SK-N-SH (cell line): ENCODE results near the gene SFXN5. TPM values are rescaled to one million over a fixed set of nuclear protein-coding genes. Genes with fewer than 3 reads are reported as not detected.

Source experiments
- CHD2 ChIP-seq: fragments of 150-350 bp; IDR thresholded peaks from 2 replicates; pipeline ENCODE4 v1.6.1; 2018; ENCODE audit warnings: low read length; ENCODE audit not compliant: partially characterized antibody
- ELF1 ChIP-seq: IDR thresholded peaks from 2 replicates; pipeline ENCODE4 v1.4.0; 2012
- EZH2phosphoT487 ChIP-seq: fragments of 200-600 bp; sonication (generic); IDR thresholded peaks from 2 replicates; pipeline ENCODE4 v1.6.1; 2017; ENCODE audit warnings: low read depth, mixed run types, mild to moderate bottlenecking, antibody characterized with exemption, moderate library complexity, borderline replicate concordance
- FOSL2 ChIP-seq: IDR thresholded peaks from 2 replicates; pipeline ENCODE4 v1.4.0; 2012; ENCODE audit warnings: low read depth, mild to moderate bottlenecking, moderate library complexity, borderline replicate concordance
- FOXJ3 ChIP-seq: sonication (generic); formaldehyde crosslinking; IDR thresholded peaks from 2 replicates; pipeline ENCODE4 v1.5.1; 2020; ENCODE audit warnings: mild to moderate bottlenecking, missing genetic modification reagents
- FOXM1 ChIP-seq: IDR thresholded peaks from 2 replicates; pipeline ENCODE4 v1.4.0; 2012; ENCODE audit warnings: low read depth, mild to moderate bottlenecking
- GABPA ChIP-seq: IDR thresholded peaks from 2 replicates; pipeline ENCODE4 v1.4.0; 2012; ENCODE audit warnings: low read depth, mild to moderate bottlenecking
- NFIC ChIP-seq: IDR thresholded peaks from 2 replicates; pipeline ENCODE4 v1.4.0; 2012; ENCODE audit warnings: borderline replicate concordance
- POLR2AphosphoS5 ChIP-seq: IDR thresholded peaks from 2 replicates; pipeline ENCODE4 v1.6.1; 2012; ENCODE audit warnings: low read depth, low read length
- RCOR1 ChIP-seq: fragments of 150-350 bp; IDR thresholded peaks from 2 replicates; pipeline ENCODE4 v1.6.1; 2017; ENCODE audit warnings: antibody characterized with exemption, low read length
- REST ChIP-seq: IDR thresholded peaks from 2 replicates; pipeline ENCODE4 v1.6.1; 2012; ENCODE audit warnings: mild to moderate bottlenecking, low read depth, low read length, moderate library complexity
- RFX5 ChIP-seq: IDR thresholded peaks from 2 replicates; pipeline ENCODE4 v1.6.1; 2012; ENCODE audit warnings: mild to moderate bottlenecking, improper control_type of control experiment, low read length
- RXRA ChIP-seq: IDR thresholded peaks from 2 replicates; pipeline ENCODE4 v1.4.0; 2012; ENCODE audit warnings: low read depth, mild to moderate bottlenecking, borderline replicate concordance
- TCF12 ChIP-seq: IDR thresholded peaks from 2 replicates; pipeline ENCODE4 v1.4.0; 2012
- TEAD4 ChIP-seq: IDR thresholded peaks from 2 replicates; pipeline ENCODE4 v1.4.0; 2012; ENCODE audit warnings: mild to moderate bottlenecking, borderline replicate concordance; ENCODE audit not compliant: insufficient read depth
- ZBTB33 ChIP-seq: IDR thresholded peaks from 2 replicates; pipeline ENCODE4 v1.4.0; 2012; ENCODE audit warnings: low read depth, borderline replicate concordance
- polyA plus RNA-seq, 3 experiments: library from polyadenylated mRNA; depleted of rRNA; stranded (reverse); fragments of >200 nt; gene quantifications; 2 replicates each; pipeline ENCODE4 v1.2.3, GENCODE V29; 2012
- TF ChIP-seq, protein P1 (sequence below): IDR thresholded peaks from 2 replicates; pipeline ENCODE4; 2012
- TF ChIP-seq, protein P2 (sequence below): fragments of 150-350 bp; IDR thresholded peaks from 2 replicates; pipeline ENCODE4 v1.6.1; 2017; ENCODE audit warnings: antibody characterized with exemption, low read length, low read depth, borderline replicate concordance
- TF ChIP-seq, protein P3 (sequence below): IDR thresholded peaks from 2 replicates; pipeline ENCODE4 v1.4.0; 2012; ENCODE audit warnings: low read depth
- TF ChIP-seq, protein P4 (sequence below): fragments of 200-600 bp; sonication (generic); IDR thresholded peaks from 2 replicates; pipeline ENCODE4 v1.6.1; 2017; ENCODE audit warnings: antibody characterized with exemption, mild to moderate bottlenecking, moderate library complexity

Gene SFXN5
- polyA plus RNA-seq, 1 of the 3 experiments (the other 2 are of a cell fraction) = 9.9 TPM

- TF ChIP-seq, protein P1, sequence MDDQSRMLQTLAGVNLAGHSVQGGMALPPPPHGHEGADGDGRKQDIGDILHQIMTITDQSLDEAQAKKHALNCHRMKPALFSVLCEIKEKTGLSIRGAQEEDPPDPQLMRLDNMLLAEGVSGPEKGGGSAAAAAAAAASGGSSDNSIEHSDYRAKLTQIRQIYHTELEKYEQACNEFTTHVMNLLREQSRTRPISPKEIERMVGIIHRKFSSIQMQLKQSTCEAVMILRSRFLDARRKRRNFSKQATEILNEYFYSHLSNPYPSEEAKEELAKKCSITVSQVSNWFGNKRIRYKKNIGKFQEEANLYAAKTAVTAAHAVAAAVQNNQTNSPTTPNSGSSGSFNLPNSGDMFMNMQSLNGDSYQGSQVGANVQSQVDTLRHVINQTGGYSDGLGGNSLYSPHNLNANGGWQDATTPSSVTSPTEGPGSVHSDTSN = peak; percentile 77
- TF ChIP-seq RXRA (no peak; the same call in 1 of the 2 replicates), EZH2phosphoT487 (no peak), RCOR1 (no peak), NFIC (peak; percentile 81), TEAD4 (peak; percentile 55; the same call in 1 of the 2 replicates), FOXM1 (no peak), TCF12 (peak; percentile 72), CHD2 (no peak), ZBTB33 (no peak), FOXJ3 (CRISPR knock-in tag) (no peak), ELF1 (no peak), POLR2AphosphoS5 (peak; percentile 31; the same call in 1 of the 2 replicates), REST (no peak), FOSL2 (peak; percentile 91), RFX5 (no peak), GABPA (no peak)
- TF ChIP-seq, protein P2, sequence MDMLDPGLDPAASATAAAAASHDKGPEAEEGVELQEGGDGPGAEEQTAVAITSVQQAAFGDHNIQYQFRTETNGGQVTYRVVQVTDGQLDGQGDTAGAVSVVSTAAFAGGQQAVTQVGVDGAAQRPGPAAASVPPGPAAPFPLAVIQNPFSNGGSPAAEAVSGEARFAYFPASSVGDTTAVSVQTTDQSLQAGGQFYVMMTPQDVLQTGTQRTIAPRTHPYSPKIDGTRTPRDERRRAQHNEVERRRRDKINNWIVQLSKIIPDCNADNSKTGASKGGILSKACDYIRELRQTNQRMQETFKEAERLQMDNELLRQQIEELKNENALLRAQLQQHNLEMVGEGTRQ = no peak
- TF ChIP-seq, protein P3, sequence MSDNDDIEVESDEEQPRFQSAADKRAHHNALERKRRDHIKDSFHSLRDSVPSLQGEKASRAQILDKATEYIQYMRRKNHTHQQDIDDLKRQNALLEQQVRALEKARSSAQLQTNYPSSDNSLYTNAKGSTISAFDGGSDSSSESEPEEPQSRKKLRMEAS = no peak; the same call in 1 of the 2 replicates
- TF ChIP-seq, protein P4, sequence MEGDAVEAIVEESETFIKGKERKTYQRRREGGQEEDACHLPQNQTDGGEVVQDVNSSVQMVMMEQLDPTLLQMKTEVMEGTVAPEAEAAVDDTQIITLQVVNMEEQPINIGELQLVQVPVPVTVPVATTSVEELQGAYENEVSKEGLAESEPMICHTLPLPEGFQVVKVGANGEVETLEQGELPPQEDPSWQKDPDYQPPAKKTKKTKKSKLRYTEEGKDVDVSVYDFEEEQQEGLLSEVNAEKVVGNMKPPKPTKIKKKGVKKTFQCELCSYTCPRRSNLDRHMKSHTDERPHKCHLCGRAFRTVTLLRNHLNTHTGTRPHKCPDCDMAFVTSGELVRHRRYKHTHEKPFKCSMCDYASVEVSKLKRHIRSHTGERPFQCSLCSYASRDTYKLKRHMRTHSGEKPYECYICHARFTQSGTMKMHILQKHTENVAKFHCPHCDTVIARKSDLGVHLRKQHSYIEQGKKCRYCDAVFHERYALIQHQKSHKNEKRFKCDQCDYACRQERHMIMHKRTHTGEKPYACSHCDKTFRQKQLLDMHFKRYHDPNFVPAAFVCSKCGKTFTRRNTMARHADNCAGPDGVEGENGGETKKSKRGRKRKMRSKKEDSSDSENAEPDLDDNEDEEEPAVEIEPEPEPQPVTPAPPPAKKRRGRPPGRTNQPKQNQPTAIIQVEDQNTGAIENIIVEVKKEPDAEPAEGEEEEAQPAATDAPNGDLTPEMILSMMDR = no peak
Measured at GRCh38 chr2:73089270-73090030, 17.9 kb upstream of the SFXN5 start (continued).
